Subcutaneous abdominal adipose tissue (tissue), 5 donors: ENCODE data around the gene GINS2.

Experiments used
- H3K27ac ChIP-seq: one replicate; pipeline ENCODE4 v1.7.0; 2013; ENCODE audit warnings: low read depth, mild to moderate bottlenecking, inconsistent platforms, low read length, moderate library complexity
- H3K27me3 ChIP-seq, 5 donors: one replicate each; pipeline ENCODE4 v1.7.0; 2013; ENCODE audit warnings: low read length in 5 of 5, inconsistent platforms in 1 of 5; ENCODE audit not compliant: control insufficient read depth in 5 of 5, insufficient read depth in 4 of 5
- H3K36me3 ChIP-seq, 5 donors: one replicate each; pipeline ENCODE4 v1.7.0; 2013; ENCODE audit warnings: low read length in 5 of 5; ENCODE audit not compliant: control insufficient read depth in 5 of 5, insufficient read depth in 5 of 5
- H3K4me1 ChIP-seq, 5 donors: one replicate each; pipeline ENCODE4 v1.7.0; 2013; ENCODE audit warnings: low read length in 5 of 5, mild to moderate bottlenecking in 3 of 5, moderate library complexity in 1 of 5; ENCODE audit not compliant: control insufficient read depth in 5 of 5, insufficient read depth in 5 of 5
- H3K4me3 ChIP-seq, 5 donors: one replicate each; pipeline ENCODE4 v1.7.0; 2013; ENCODE audit warnings: low read length in 5 of 5, low read depth in 1 of 5
- H3K9ac ChIP-seq, 5 donors: one replicate each; pipeline ENCODE4 v1.7.0; 2013; ENCODE audit warnings: low read length in 5 of 5, mild to moderate bottlenecking in 4 of 5, moderate library complexity in 3 of 5
- H3K9me3 ChIP-seq, 5 donors: one replicate each; pipeline ENCODE4 v1.7.0; 2013; ENCODE audit warnings: low read length in 5 of 5; ENCODE audit not compliant: control insufficient read depth in 5 of 5
- donor health status: healthy.
- donor health status: healthy.
- donor health status: healthy.
- donor health status: healthy.
- donor health status: healthy.

GINS2 gene

DNA sequence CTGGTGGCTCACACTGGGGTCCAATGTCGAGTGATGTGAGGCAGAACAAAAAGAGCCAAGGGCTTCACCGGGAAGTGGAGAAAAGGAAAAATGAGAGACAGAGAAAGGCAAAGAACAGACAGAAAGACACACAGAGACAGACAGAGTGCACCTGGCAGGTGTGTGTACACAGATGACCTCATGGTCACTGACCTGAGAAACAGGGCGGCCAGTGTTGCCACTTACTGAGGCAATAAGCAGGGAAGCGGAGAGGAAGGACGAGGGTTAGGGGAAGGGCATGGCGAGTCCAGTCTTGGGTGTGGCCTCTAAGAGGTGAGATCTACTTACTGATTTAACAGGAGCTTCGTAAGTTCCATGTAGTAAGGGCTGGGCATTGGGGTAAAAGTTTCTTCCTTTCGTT lies 7.5 kb downstream of the GINS2 start:
- Histone ChIP-seq H3K9ac (no peak overlapping the region), H3K27me3 (no peaks in the 10 kb centered on the region), H3K4me3 (no peak overlapping the region), H3K9me3 (no peaks in the 10 kb centered on the region), H3K4me1 (peaks cover 0 to 7% (median 0%) of the 10 kb centered on the region in 5 donors), H3K27ac (no peak overlapping the region), H3K36me3 (peaks cover 0 to 24% (median 4%) of the 10 kb centered on the region in 5 donors)

DNA sequence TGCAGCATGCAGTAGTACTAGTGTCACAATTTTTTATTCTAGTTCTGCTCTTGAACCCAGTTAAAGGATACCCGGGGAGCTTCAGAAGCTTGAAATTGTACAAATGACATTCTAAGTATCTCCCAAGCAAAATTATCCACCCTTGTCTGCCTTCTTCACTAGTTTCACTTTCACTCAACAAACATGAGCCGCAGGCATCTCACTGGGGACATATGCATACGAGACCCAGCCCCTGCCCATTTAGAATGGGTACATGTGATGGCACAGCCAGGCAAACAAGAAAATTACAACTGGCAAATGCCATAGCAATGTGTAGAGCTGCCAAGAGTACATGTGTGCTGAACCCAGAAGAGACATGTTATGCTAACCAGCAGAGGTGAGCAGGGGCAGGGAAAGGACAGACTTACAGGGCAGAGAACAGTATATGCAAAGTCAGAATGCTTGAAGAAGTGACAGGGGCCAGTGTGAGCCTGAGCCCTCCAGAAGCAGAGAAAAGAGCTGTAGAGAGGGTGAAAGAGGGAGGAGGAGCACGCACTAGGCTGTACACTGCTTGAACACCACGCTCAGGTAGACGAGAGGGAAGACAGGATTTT lies 8.3 kb downstream of the GINS2 start:
- Histone ChIP-seq H3K9me3 (no peaks in the 10 kb centered on the region), H3K27me3 (no peaks in the 10 kb centered on the region), H3K27ac (no peak overlapping the region), H3K4me1 (peaks cover 0 to 7% (median 0%) of the 10 kb centered on the region in 5 donors), H3K9ac (no peak overlapping the region), H3K36me3 (peaks cover 0 to 32% (median 5%) of the 10 kb centered on the region in 5 donors), H3K4me3 (no peak overlapping the region)

DNA sequence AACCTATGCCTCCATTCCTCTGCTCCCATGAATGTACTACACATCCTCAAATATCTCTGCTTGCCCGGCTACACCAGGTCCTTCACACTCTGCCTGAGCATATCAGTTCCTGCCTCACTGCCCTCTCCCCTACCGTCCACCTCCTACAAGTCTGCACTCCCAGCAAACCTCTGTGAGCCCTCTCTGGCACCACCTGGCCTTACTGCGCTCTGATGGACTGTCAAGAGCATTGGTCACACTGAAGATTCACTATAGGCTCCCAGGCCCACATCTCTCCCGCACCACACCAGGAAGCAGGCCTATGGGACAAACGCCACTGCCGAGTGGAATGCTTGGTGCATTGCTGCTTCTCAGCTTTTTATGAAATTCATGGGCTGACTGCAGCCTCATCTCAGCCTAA lies 8.9 kb downstream of the GINS2 start:
- H3K4me1 ChIP-seq: peaks cover 0 to 7% (median 0%) of the 10 kb centered on the region in 5 donors
- H3K27me3 ChIP-seq: no peaks in the 10 kb centered on the region
- no peak overlapping the region for H3K27ac ChIP-seq

GRCh38 chr16:85678821-85679220 lies 9.9 kb downstream of the GINS2 start:
- Histone ChIP-seq H3K9me3 (no peaks in the 10 kb centered on the region), H3K4me1 (peaks cover 0 to 7% (median 6%) of the 10 kb centered on the region in 5 donors), H3K36me3 (peaks cover 3 to 48% (median 20%) of the 10 kb centered on the region in 5 donors), H3K27me3 (no peaks in the 10 kb centered on the region), H3K4me3 (no peak overlapping the region), H3K9ac (no peak overlapping the region), H3K27ac (no peak overlapping the region)

More for the DNA sequence above, 8.9 kb downstream of the GINS2 start:
- no peaks in the 10 kb centered on the region for H3K9me3 ChIP-seq
- H3K9ac ChIP-seq: no peak overlapping the region
- no peak overlapping the region for H3K4me3 ChIP-seq
- H3K36me3 ChIP-seq: peaks cover 1 to 38% (median 10%) of the 10 kb centered on the region in 5 donors

GRCh38 chr16:85678016-85678415 lies 10.7 kb downstream of the GINS2 start:
- H3K27me3 ChIP-seq: no peaks in the 10 kb centered on the region
- no peak overlapping the region for H3K9ac ChIP-seq
- H3K36me3 ChIP-seq: peaks cover 4 to 54% (median 25%) of the 10 kb centered on the region in 5 donors
- H3K4me3 ChIP-seq: no peak overlapping the region
- peaks cover 0 to 13% (median 11%) of the 10 kb centered on the region in 5 donors for H3K4me1 ChIP-seq
- H3K27ac ChIP-seq: no peak overlapping the region
- no peaks in the 10 kb centered on the region for H3K9me3 ChIP-seq

DNA sequence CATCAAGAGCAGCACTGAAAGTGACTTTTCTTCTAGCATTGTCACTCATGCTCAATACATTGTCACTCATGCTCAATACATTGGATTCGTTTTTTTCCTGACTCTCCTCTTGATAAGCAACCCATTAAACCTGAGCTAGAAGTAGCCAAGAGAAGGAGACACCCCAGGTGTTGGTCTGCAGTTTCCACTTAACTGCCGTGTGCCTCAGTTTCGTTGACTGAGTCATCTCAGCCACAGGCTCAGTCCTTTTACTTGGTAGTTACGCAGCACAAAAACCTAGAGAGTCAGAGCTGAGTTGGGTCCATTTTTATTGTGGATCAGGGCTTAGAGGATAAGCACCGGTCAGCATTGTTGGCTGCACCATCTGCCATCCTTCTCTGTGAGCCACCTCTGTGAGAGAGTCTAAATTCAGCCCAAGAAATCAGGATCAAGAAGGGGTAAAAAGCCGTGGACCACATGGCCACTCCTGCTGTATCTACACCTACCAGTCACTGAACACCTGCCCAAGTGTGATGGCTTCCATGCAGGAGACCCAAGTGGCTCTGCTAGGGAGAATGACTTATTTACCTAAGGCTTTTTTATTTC lies 11.3 kb downstream of the GINS2 start:
- Histone ChIP-seq H3K27ac (no peak overlapping the region), H3K9ac (no peak overlapping the region), H3K36me3 (peaks cover 10 to 59% (median 30%) of the 10 kb centered on the region in 5 donors), H3K4me3 (no peak overlapping the region), H3K9me3 (no peaks in the 10 kb centered on the region), H3K27me3 (no peaks in the 10 kb centered on the region), H3K4me1 (peaks cover 0 to 14% (median 11%) of the 10 kb centered on the region in 5 donors)

DNA sequence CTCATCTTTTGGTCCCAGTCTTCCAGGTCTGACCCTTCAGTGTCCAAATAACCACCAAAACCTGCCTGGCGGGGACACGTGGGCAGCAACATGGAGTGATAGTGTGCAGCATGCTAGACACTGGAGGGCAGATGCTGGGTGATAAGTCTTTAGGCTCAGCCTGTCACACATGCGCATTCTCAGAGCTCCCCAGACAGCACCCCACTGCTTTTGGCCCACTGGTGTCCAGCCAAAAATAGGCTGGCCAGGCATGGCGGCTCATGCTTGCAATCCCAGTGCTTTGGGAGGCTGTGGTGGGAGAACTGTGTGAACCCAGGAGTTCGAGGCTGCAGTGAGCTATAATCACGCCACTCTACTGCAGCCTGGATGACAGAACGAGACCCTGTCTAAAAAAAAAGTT lies 12.3 kb downstream of the GINS2 start:
- Histone ChIP-seq H3K36me3 (peaks cover 11 to 69% (median 40%) of the 10 kb centered on the region in 5 donors), H3K9me3 (no peaks in the 10 kb centered on the region)

GRCh38 chr16:85675251-85675874 lies 13.4 kb downstream of the GINS2 start:
- Histone ChIP-seq H3K4me3 (no peak overlapping the region), H3K9ac (no peak overlapping the region), H3K9me3 (no peaks in the 10 kb centered on the region), H3K27me3 (no peaks in the 10 kb centered on the region), H3K27ac (no peak overlapping the region), H3K4me1 (peaks cover 0 to 14% (median 11%) of the 10 kb centered on the region in 5 donors), H3K36me3 (peaks cover 14 to 79% (median 49%) of the 10 kb centered on the region in 5 donors)

More for the DNA sequence above, 12.3 kb downstream of the GINS2 start:
- no peak overlapping the region for H3K9ac ChIP-seq
- H3K4me3 ChIP-seq: no peak overlapping the region
- peaks cover 0 to 14% (median 11%) of the 10 kb centered on the region in 5 donors for H3K4me1 ChIP-seq
- no peak overlapping the region for H3K27ac ChIP-seq
- no peaks in the 10 kb centered on the region for H3K27me3 ChIP-seq

GRCh38 chr16:85674828-85675227 lies 13.9 kb downstream of the GINS2 start:
- H3K4me1 ChIP-seq: peaks cover 0 to 14% (median 11%) of the 10 kb centered on the region in 5 donors
- H3K9me3 ChIP-seq: no peaks in the 10 kb centered on the region
- H3K36me3 ChIP-seq: peaks cover 16 to 84% (median 53%) of the 10 kb centered on the region in 5 donors
- no peak overlapping the region for H3K4me3 ChIP-seq
- H3K9ac ChIP-seq: no peak overlapping the region
- no peaks in the 10 kb centered on the region for H3K27me3 ChIP-seq
- no peak overlapping the region for H3K27ac ChIP-seq

DNA sequence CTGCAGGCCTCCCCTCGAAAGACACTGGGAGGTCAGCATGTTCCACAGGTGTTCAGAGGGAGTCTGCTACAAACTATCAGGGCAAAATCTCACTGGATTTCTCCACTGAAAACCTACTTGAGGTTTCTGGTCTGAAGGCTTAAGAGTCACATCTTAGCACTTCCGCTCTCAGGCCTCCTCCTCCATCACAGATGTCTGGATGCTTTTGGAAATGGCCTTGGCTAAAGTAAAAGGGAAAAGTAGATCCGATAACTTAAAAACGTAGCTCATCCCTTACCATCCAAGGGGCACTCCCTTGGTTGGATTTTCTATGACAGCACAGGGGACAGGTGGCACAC lies 14.4 kb downstream of the GINS2 start:
- H3K9me3 ChIP-seq: no peaks in the 10 kb centered on the region
- H3K27ac ChIP-seq: no peak overlapping the region
- H3K27me3 ChIP-seq: no peaks in the 10 kb centered on the region
- H3K4me3 ChIP-seq: no peak overlapping the region
- H3K9ac ChIP-seq: no peak overlapping the region
- H3K4me1 ChIP-seq: peaks cover 0 to 14% (median 11%) of the 10 kb centered on the region in 5 donors
- H3K36me3 ChIP-seq: peaks cover 18 to 88% (median 57%) of the 10 kb centered on the region in 5 donors
